GM18526 (cell line): ENCODE results near the gene PARVG.

Experiments
- POLR2A ChIP-seq: IDR thresholded peaks from 3 replicates; pipeline ENCODE4 v1.6.1; 2011; ENCODE audit not compliant: insufficient read length; ENCODE audit errors: extremely low read depth

PARVG gene

GRCh38 chr22:44245867-44246266, 65.1 kb downstream of the PARVG start:
- no peak for TF ChIP-seq POLR2A

GRCh38 chr22:44246615-44247326, 66.0 kb downstream of the PARVG start:
- TF ChIP-seq POLR2A: no peak

GRCh38 chr22:44247346-44247745, 66.6 kb downstream of the PARVG start:
- no peak for TF ChIP-seq POLR2A

- no peak for TF ChIP-seq POLR2A
Measured at GRCh38 chr22:44247923-44248892, 67.5 kb downstream of the PARVG start.

- no peak for TF ChIP-seq POLR2A
Measured at GRCh38 chr22:44248926-44249325, 68.2 kb downstream of the PARVG start.

- no peak for TF ChIP-seq POLR2A
Measured at GRCh38 chr22:44249376-44250147, 68.8 kb downstream of the PARVG start.

GRCh38 chr22:44254811-44255210, 74.1 kb downstream of the PARVG start:
- no peak for TF ChIP-seq POLR2A

- TF ChIP-seq POLR2A: no peak
Measured at GRCh38 chr22:44256085-44256484, 75.4 kb downstream of the PARVG start.

GRCh38 chr22:44256556-44257485, 76.1 kb downstream of the PARVG start:
- TF ChIP-seq POLR2A: no peak
